ENCODE results near the gene BRD7. TPM values are rescaled to one million over a fixed set of nuclear protein-coding genes. Genes with fewer than 3 reads are reported as not detected.

The BRD7 gene
- total RNA-seq, 1 experiment from 2014 or later = 45.6 TPM

DNA sequence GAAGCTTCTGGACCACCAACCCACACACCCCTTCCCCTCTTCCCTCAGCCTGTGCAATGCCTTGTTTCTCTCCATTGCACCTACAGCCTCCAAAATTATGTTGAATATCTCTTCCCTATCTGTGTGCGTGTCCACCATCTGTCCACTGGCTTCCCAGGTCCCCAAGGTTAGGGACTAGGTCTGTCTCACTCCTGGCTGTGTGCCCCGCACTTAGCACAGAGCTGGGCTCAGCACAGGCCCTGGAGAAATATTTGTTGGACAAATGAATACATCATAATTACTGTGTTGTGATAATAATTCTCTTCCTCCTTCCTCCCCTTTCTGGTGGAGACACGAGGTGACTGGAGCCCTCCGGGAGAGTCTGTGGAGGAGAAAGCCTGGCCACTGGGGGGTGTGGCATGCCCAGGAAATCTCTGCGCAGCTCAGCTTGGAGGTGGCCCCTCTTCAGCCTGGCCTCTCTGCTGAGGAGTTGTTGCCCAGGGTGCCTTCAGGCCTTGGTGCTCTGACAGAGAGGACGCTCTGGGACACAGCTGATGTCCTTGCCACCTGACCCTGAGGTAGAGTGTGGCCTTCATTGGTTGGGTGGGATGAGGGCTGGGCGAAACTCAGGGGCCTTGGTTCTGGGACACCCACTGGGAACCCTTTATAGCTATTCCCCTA is 3.3 kb upstream of the BRD7 start:
- DNase-seq (ENCODE audit: low read depth, low spot score) = no peak
- Histone ChIP-seq H3K27ac (ENCODE audit: low read length) (no peak overlapping the region), H3K4me3 (ENCODE audit: low read depth in 2 of 2, low read length in 2 of 2) (no peak overlapping the region), H3K9me3 (ENCODE audit: control insufficient read depth, insufficient read depth, low read depth, low read length) (no peaks in the 10 kb centered on the region), H3K36me3 (ENCODE audit: control insufficient read depth, insufficient read depth, low read length) (no peaks in the 10 kb centered on the region; the same call in 1 of the 2 replicates), H3K27me3 (ENCODE audit: control insufficient read depth, insufficient read depth, low read length) (no peaks in the 10 kb centered on the region), H3K4me1 (ENCODE audit: control insufficient read depth, insufficient read depth, low read length) (no peaks in the 10 kb centered on the region)
- POLR2A ChIA-PET = no interaction called here
- ATAC-seq = no peak
- no TSS peak for BruUV-seq (replicated peaks)
- intact Hi-C loops (cut with micrococcal nuclease; ENCODE audit: unreplicated experiment) = loop anchor here (5.0 kb wide), 1 partner anchor 290 kb away; no protein-coding TSS in a partner anchor
- TF ChIP-seq, protein P1, sequence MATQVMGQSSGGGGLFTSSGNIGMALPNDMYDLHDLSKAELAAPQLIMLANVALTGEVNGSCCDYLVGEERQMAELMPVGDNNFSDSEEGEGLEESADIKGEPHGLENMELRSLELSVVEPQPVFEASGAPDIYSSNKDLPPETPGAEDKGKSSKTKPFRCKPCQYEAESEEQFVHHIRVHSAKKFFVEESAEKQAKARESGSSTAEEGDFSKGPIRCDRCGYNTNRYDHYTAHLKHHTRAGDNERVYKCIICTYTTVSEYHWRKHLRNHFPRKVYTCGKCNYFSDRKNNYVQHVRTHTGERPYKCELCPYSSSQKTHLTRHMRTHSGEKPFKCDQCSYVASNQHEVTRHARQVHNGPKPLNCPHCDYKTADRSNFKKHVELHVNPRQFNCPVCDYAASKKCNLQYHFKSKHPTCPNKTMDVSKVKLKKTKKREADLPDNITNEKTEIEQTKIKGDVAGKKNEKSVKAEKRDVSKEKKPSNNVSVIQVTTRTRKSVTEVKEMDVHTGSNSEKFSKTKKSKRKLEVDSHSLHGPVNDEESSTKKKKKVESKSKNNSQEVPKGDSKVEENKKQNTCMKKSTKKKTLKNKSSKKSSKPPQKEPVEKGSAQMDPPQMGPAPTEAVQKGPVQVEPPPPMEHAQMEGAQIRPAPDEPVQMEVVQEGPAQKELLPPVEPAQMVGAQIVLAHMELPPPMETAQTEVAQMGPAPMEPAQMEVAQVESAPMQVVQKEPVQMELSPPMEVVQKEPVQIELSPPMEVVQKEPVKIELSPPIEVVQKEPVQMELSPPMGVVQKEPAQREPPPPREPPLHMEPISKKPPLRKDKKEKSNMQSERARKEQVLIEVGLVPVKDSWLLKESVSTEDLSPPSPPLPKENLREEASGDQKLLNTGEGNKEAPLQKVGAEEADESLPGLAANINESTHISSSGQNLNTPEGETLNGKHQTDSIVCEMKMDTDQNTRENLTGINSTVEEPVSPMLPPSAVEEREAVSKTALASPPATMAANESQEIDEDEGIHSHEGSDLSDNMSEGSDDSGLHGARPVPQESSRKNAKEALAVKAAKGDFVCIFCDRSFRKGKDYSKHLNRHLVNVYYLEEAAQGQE (IDR thresholded peaks at IDR 0.05; ENCODE audit: insufficient read depth in 1 of 2, low read depth in 2 of 2, low read length in 1 of 2) = no peak
- TF ChIP-seq, protein P2, sequence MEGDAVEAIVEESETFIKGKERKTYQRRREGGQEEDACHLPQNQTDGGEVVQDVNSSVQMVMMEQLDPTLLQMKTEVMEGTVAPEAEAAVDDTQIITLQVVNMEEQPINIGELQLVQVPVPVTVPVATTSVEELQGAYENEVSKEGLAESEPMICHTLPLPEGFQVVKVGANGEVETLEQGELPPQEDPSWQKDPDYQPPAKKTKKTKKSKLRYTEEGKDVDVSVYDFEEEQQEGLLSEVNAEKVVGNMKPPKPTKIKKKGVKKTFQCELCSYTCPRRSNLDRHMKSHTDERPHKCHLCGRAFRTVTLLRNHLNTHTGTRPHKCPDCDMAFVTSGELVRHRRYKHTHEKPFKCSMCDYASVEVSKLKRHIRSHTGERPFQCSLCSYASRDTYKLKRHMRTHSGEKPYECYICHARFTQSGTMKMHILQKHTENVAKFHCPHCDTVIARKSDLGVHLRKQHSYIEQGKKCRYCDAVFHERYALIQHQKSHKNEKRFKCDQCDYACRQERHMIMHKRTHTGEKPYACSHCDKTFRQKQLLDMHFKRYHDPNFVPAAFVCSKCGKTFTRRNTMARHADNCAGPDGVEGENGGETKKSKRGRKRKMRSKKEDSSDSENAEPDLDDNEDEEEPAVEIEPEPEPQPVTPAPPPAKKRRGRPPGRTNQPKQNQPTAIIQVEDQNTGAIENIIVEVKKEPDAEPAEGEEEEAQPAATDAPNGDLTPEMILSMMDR (IDR thresholded peaks at IDR 0.05) = peak; percentile 48
- CTCF ChIA-PET = interaction anchor here (0.7 kb wide), 1 partner anchor 88 kb away, joined by 4 read pairs; no protein-coding TSS in a partner anchor
- in situ Hi-C loops (cut with HindIII; ENCODE audit: low pct_unique_long_range_greater_than_20kb, low sequenced_read_pairs) = no loop called here

DNA sequence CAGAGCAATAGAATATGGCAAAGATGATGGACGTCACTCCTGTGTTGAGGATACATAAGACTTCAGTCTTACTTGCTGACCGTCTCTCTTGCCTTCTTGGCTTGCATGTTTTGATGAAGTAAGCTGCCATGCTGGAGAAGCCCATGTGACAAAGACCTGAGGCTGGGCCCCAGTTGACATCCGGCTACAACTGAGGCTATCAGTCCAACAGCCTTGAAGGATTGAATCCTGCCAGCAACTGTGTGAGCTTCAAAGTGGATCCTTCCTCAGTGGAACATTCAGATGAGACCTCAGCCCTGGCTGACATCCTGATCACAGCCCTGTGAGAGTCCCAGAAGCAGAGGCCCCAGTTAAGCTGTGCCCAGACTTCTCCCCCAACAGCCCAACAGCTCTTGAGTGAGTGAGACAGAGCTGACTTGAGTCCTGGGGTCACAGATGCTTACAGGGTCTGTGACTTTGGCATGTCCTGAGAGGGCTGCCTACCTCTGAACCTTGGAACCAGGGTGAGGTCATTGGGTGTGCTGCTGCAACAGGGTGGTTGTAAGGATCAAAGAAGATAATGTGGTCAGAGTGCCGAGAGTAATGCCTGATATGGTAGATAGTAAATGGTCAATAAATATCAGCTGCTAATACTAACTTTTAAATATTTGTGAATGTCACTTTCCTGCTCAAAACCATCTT is 2.4 kb upstream of the BRD7 start:
- Histone ChIP-seq H3K4me3 (ENCODE audit: low read depth in 2 of 2, low read length in 2 of 2) (no peak overlapping the region), H3K27me3 (ENCODE audit: control insufficient read depth, insufficient read depth, low read length) (no peaks in the 10 kb centered on the region), H3K36me3 (ENCODE audit: control insufficient read depth, insufficient read depth, low read length) (no peaks in the 10 kb centered on the region; the same call in none of the 2 replicates), H3K9me3 (ENCODE audit: control insufficient read depth, insufficient read depth, low read depth, low read length) (no peaks in the 10 kb centered on the region), H3K4me1 (ENCODE audit: control insufficient read depth, insufficient read depth, low read length) (no peaks in the 10 kb centered on the region), H3K27ac (ENCODE audit: low read length) (no peak overlapping the region)
- BruUV-seq (replicated peaks) = no TSS peak
- TF ChIP-seq, protein P1 (IDR thresholded peaks at IDR 0.05; ENCODE audit: insufficient read depth in 1 of 2, low read depth in 2 of 2, low read length in 1 of 2) = no peak
- TF ChIP-seq POLR2AphosphoS5 (IDR thresholded peaks at IDR 0.05; ENCODE audit: low read depth, low read length) = no peak
- no peak for TF ChIP-seq TCF7L2 (IDR thresholded peaks at IDR 0.05; ENCODE audit: low read depth, low read length)
- TF ChIP-seq, protein P2 (IDR thresholded peaks at IDR 0.05) = no peak
- TF ChIP-seq SIN3A (IDR thresholded peaks at IDR 0.05; ENCODE audit: borderline replicate concordance, insufficient read depth, low read depth, low read length) = no peak
- ChIA-PET POLR2A (no interaction called here), CTCF (interaction anchor here (0.7 kb wide), 1 partner anchor 89 kb away, joined by 4 read pairs; no protein-coding TSS in a partner anchor)
- no peak for DNase-seq (ENCODE audit: low read depth, low spot score)
- intact Hi-C loops (cut with micrococcal nuclease; ENCODE audit: unreplicated experiment) = loop anchor here (5.0 kb wide), 1 partner anchor 291 kb away; no protein-coding TSS in a partner anchor
- ATAC-seq = no peak
- in situ Hi-C loops (cut with HindIII; ENCODE audit: low pct_unique_long_range_greater_than_20kb, low sequenced_read_pairs) = no loop called here
